GM21526 (cell line): ENCODE measurements around the gene TMEM87B.
"Not testable (repeated sequence)": the region's sequence is repeated elsewhere in the genome, so short reads cannot be mapped to it uniquely, and the experiment has no call there.

Experiments used
- ATAC-seq: cut with Tn5 transposase; IDR thresholded peaks from one replicate; pipeline ENCODE4 v1.9.1; 2021; ENCODE audit warnings: moderate library complexity; ENCODE audit not compliant: unreplicated experiment, low FRiP score

TMEM87B gene

GRCh38 chr2:112110966-112111365, 55.9 kb downstream of the TMEM87B start:
- ATAC-seq, result no peak

- not testable (repeated sequence) for ATAC-seq
Observed at GRCh38 chr2:112113354-112113753, 58.3 kb downstream of the TMEM87B start.

- no peak for ATAC-seq
Observed at GRCh38 chr2:112118148-112118547, 63.1 kb downstream of the TMEM87B start.

- ATAC-seq, result no peak
Observed at GRCh38 chr2:112121682-112122254, 66.7 kb downstream of the TMEM87B start.

- ATAC-seq, result no peak
Observed at GRCh38 chr2:112129060-112129459, 74.0 kb downstream of the TMEM87B start.

GRCh38 chr2:112133344-112133743, 78.3 kb downstream of the TMEM87B start:
- ATAC-seq, result no peak

- ATAC-seq, result no peak
Observed at GRCh38 chr2:112134120-112134519, 79.1 kb downstream of the TMEM87B start.

- ATAC-seq, result no peak
Observed at GRCh38 chr2:112136096-112136495, 81.0 kb downstream of the TMEM87B start.

GRCh38 chr2:112137516-112138158, 82.6 kb downstream of the TMEM87B start:
- no peak for ATAC-seq

GRCh38 chr2:112138159-112139032, 83.3 kb downstream of the TMEM87B start, which contains the start of gene FBLN7:
Gene FBLN7, plus strand, starts transcription at chr2:112138385. Its CDS starts 271 bp downstream, at chr2:112138656.
- ATAC-seq, result no peak

- ATAC-seq, result not testable (repeated sequence)
Observed at GRCh38 chr2:112139033-112139614, 84.1 kb downstream of the TMEM87B start.

- not testable (repeated sequence) for ATAC-seq
Observed at GRCh38 chr2:112139661-112140204, 84.7 kb downstream of the TMEM87B start.

GRCh38 chr2:112140205-112140802, 85.2 kb downstream of the TMEM87B start:
- no peak for ATAC-seq

- no peak for ATAC-seq
Observed at GRCh38 chr2:112140899-112141625, 86.0 kb downstream of the TMEM87B start.

- no peak for ATAC-seq
Observed at GRCh38 chr2:112141626-112142007, 86.5 kb downstream of the TMEM87B start.

GRCh38 chr2:112142525-112143078, 87.5 kb downstream of the TMEM87B start:
- ATAC-seq, result no peak

GRCh38 chr2:112143150-112143549, 88.1 kb downstream of the TMEM87B start:
- no peak for ATAC-seq

- ATAC-seq, result no peak
Observed at GRCh38 chr2:112144966-112145365, 89.9 kb downstream of the TMEM87B start.

- no peak for ATAC-seq
Observed at GRCh38 chr2:112147382-112148168, 92.5 kb downstream of the TMEM87B start.
